GM04504 (cell line): Measurements from ENCODE around the gene FNDC1.
"Not testable (repeated sequence)": the region's sequence is repeated elsewhere in the genome, so short reads cannot be mapped to it uniquely, and the experiment has no call there.

ENCODE experiments used
- DNase-seq: peaks from one replicate; pipeline ENCODE4 v3.0.0-alpha.2; 2012; ENCODE audit warnings: low read depth

Gene FNDC1

GRCh38 chr6:159259441-159260125, 90.4 kb downstream of the FNDC1 start:
- DNase-seq, result no peak

- no peak for DNase-seq
These were observed 91.0 kb downstream of the FNDC1 start for GRCh38 chr6:159260208-159260607.

GRCh38 chr6:159261995-159262394, 92.8 kb downstream of the FNDC1 start:
- DNase-seq, result no peak

GRCh38 chr6:159262586-159262985, 93.4 kb downstream of the FNDC1 start:
- no peak for DNase-seq

GRCh38 chr6:159267165-159267564, 98.0 kb downstream of the FNDC1 start:
- DNase-seq, result no peak

- DNase-seq, result no peak
These were observed 99.3 kb downstream of the FNDC1 start for GRCh38 chr6:159268511-159268910.

- DNase-seq, result no peak
These were observed 102.1 kb downstream of the FNDC1 start for GRCh38 chr6:159271257-159271656.

- no peak for DNase-seq
These were observed 109.4 kb downstream of the FNDC1 start for GRCh38 chr6:159278626-159279025.

GRCh38 chr6:159279790-159280277, 110.6 kb downstream of the FNDC1 start:
- no peak for DNase-seq

GRCh38 chr6:159282421-159282820, 113.2 kb downstream of the FNDC1 start:
- DNase-seq, result no peak

- DNase-seq, result not testable (repeated sequence)
These were observed 115.5 kb downstream of the FNDC1 start for GRCh38 chr6:159284661-159285060.

- no peak for DNase-seq
These were observed 129.6 kb downstream of the FNDC1 start for GRCh38 chr6:159298840-159299239.

- no peak for DNase-seq
These were observed 130.4 kb downstream of the FNDC1 start for GRCh38 chr6:159299566-159299965.

- DNase-seq, result no peak
These were observed 132.1 kb downstream of the FNDC1 start for GRCh38 chr6:159301277-159301676.

- no peak for DNase-seq
These were observed 132.8 kb downstream of the FNDC1 start for GRCh38 chr6:159301810-159302593.

- no peak for DNase-seq
These were observed 133.4 kb downstream of the FNDC1 start for GRCh38 chr6:159302594-159302992.

- no peak for DNase-seq
These were observed 134.0 kb downstream of the FNDC1 start for GRCh38 chr6:159303159-159303558.

- DNase-seq, result no peak
These were observed 134.6 kb downstream of the FNDC1 start for GRCh38 chr6:159303784-159304183.

- DNase-seq, result no peak
These were observed 135.4 kb downstream of the FNDC1 start for GRCh38 chr6:159304641-159305040.

- DNase-seq, result no peak
These were observed 136.0 kb downstream of the FNDC1 start for GRCh38 chr6:159305159-159305558.

- DNase-seq, result no peak
These were observed 136.8 kb downstream of the FNDC1 start for GRCh38 chr6:159305804-159306537.

GRCh38 chr6:159307246-159307790, 138.1 kb downstream of the FNDC1 start:
- peak; percentile 20 for DNase-seq
